Measurements from ENCODE around the gene QTRT2. TPM values are rescaled to one million over a fixed set of nuclear protein-coding genes. Genes with fewer than 3 reads are reported as not detected.

Gene QTRT2
- polyA plus RNA-seq, 1 donor from 2014 or later, result 16.3 TPM

- H3K9ac ChIP-seq (ENCODE audit: low read length), result no peak overlapping the region
- H3K27ac ChIP-seq (ENCODE audit: low read length), result no peak overlapping the region
- no peak for TF ChIP-seq MXI1 (conservative IDR thresholded peaks at IDR 0.05; ENCODE audit: poor library complexity, severe bottlenecking)
- TF ChIP-seq POLR2AphosphoS5 (IDR thresholded peaks at IDR 0.05), result no peak
- TF ChIP-seq SMC3 (conservative IDR thresholded peaks at IDR 0.05; ENCODE audit: poor library complexity), result no peak
- TF ChIP-seq EZH2 (IDR thresholded peaks at IDR 0.05; ENCODE audit: borderline replicate concordance, insufficient read depth, low read length, poor library complexity, severe bottlenecking), result no peak
- no peak for TF ChIP-seq TAF1 (IDR thresholded peaks at IDR 0.05; ENCODE audit: low read depth)
- no peak for TF ChIP-seq EP300 (conservative IDR thresholded peaks at IDR 0.05; ENCODE audit: poor library complexity, severe bottlenecking)
- TF ChIP-seq CTCF (IDR thresholded peaks at IDR 0.05; ENCODE audit: poor library complexity, severe bottlenecking), result no peak
- no peak for TF ChIP-seq RAD21 (conservative IDR thresholded peaks at IDR 0.05)
- no peak for TF ChIP-seq REST (IDR thresholded peaks at IDR 0.05; ENCODE audit: borderline replicate concordance)
- H3K9me3 ChIP-seq (ENCODE audit: low read length), result no peaks in the 10 kb centered on the region
- H4K20me1 ChIP-seq (ENCODE audit: insufficient read depth), result no peaks in the 10 kb centered on the region
- H3K9me2 ChIP-seq (ENCODE audit: insufficient read depth, low read length), result no peaks in the 10 kb centered on the region
- H3K4me3 ChIP-seq (ENCODE audit: low read length), result no peak overlapping the region
- H3K27me3 ChIP-seq (ENCODE audit: insufficient read depth, low read depth, low read length), result no peaks in the 10 kb centered on the region
- H3K79me2 ChIP-seq (replicated peaks; ENCODE audit: insufficient read depth, low read length), result peaks cover 23% of the 10 kb centered on the region
- no peaks in the 10 kb centered on the region for H3F3A ChIP-seq (ENCODE audit: insufficient read depth, low read length, poor library complexity, severe bottlenecking)
- no peak overlapping the region for H2AFZ ChIP-seq (ENCODE audit: low read depth, low read length)
- no peaks in the 10 kb centered on the region for H3K36me3 ChIP-seq (ENCODE audit: insufficient read depth, low read length)
- H3K4me2 ChIP-seq (ENCODE audit: low read length), result no peak overlapping the region
Observed at GRCh38 chr3:114060906-114061655, 4.5 kb downstream of the QTRT2 start.

GRCh38 chr3:114067804-114068203 is 11.3 kb downstream of the QTRT2 start:
- no peak for TF ChIP-seq RAD21 (conservative IDR thresholded peaks at IDR 0.05)
- no peak for TF ChIP-seq EZH2 (IDR thresholded peaks at IDR 0.05; ENCODE audit: borderline replicate concordance, insufficient read depth, low read length, poor library complexity, severe bottlenecking)
- H3K27ac ChIP-seq (ENCODE audit: low read length), result no peak overlapping the region
- H3K79me2 ChIP-seq (replicated peaks; ENCODE audit: insufficient read depth, low read length), result no peaks in the 10 kb centered on the region
- peaks cover 7% of the 10 kb centered on the region for H3K36me3 ChIP-seq (ENCODE audit: insufficient read depth, low read length)
- H3K4me2 ChIP-seq (ENCODE audit: low read length), result no peak overlapping the region
- no peak overlapping the region for H3K4me3 ChIP-seq (ENCODE audit: low read length)
- H3K9me3 ChIP-seq (ENCODE audit: low read length), result no peaks in the 10 kb centered on the region
- H3K9ac ChIP-seq (ENCODE audit: low read length), result no peak overlapping the region
- no peaks in the 10 kb centered on the region for H3K9me2 ChIP-seq (ENCODE audit: insufficient read depth, low read length)
- H3F3A ChIP-seq (ENCODE audit: insufficient read depth, low read length, poor library complexity, severe bottlenecking), result no peaks in the 10 kb centered on the region
- no peak overlapping the region for H2AFZ ChIP-seq (ENCODE audit: low read depth, low read length)
- H4K20me1 ChIP-seq (ENCODE audit: insufficient read depth), result no peaks in the 10 kb centered on the region
- H3K27me3 ChIP-seq (ENCODE audit: insufficient read depth, low read depth, low read length), result no peaks in the 10 kb centered on the region
